Measurements from ENCODE around the gene TWNK.

DNA sequence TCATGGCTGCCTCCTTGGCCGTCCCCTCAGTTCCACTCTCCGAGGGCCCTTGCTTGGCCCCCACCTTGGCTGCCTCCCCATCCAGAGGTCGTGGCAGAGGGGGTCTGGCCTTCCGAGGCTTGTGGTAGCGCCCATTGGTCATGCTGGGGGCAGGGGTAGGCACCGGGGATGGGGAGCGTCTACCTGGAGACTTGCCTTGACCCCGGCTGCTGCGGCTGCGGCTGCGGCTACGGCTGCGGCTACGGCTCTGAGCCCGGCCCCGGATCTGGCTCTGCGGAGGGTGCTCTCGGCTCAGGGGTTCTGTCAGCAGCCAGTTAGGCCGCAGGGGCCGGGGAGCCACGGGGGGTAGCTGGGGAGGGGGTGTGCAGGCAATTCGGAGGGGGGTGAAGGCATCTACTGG, 23.0 kb downstream of the TWNK start:
- TF ChIP-seq POLR2A (IDR thresholded peaks at IDR 0.05) (no peak), POLR2AphosphoS5 (IDR thresholded peaks at IDR 0.05) (no peak)
- TF ChIP-seq, protein P1, sequence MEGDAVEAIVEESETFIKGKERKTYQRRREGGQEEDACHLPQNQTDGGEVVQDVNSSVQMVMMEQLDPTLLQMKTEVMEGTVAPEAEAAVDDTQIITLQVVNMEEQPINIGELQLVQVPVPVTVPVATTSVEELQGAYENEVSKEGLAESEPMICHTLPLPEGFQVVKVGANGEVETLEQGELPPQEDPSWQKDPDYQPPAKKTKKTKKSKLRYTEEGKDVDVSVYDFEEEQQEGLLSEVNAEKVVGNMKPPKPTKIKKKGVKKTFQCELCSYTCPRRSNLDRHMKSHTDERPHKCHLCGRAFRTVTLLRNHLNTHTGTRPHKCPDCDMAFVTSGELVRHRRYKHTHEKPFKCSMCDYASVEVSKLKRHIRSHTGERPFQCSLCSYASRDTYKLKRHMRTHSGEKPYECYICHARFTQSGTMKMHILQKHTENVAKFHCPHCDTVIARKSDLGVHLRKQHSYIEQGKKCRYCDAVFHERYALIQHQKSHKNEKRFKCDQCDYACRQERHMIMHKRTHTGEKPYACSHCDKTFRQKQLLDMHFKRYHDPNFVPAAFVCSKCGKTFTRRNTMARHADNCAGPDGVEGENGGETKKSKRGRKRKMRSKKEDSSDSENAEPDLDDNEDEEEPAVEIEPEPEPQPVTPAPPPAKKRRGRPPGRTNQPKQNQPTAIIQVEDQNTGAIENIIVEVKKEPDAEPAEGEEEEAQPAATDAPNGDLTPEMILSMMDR (IDR thresholded peaks at IDR 0.05): no peak

Measured in suprapubic skin (tissue), 4 donors.